Vagina (tissue), 2 donors: ENCODE data around the gene AFG3L2. TPM values are rescaled to one million over a fixed set of nuclear protein-coding genes. Genes with fewer than 3 reads are reported as not detected.

Experiments used
- DNase-seq, 2 donors: peaks; one replicate each; pipeline ENCODE4 v3.0.0-alpha.2; 2017; ENCODE audit errors: extremely low spot score in 2 of 2
- H3K27ac ChIP-seq: fragments of 200-600 bp; sonication (generic); one replicate; pipeline ENCODE4 v1.5.1; 2019
- H3K27me3 ChIP-seq: fragments of 200-600 bp; sonication (generic); one replicate; pipeline ENCODE4 v1.5.1; 2019
- H3K36me3 ChIP-seq, 2 donors: fragments of 200-600 bp; sonication (generic); one replicate each; pipeline ENCODE4 v1.5.1; 2017 to 2019
- H3K4me1 ChIP-seq: fragments of 200-600 bp; sonication (generic); one replicate; pipeline ENCODE4 v1.5.1; 2019
- H3K4me3 ChIP-seq, 2 donors: fragments of 200-600 bp; sonication (generic); 1 replicate in 1 of 2; 2 replicates in 1 of 2; pipeline ENCODE4 v1.5.1; 2016 to 2019
- H3K9me3 ChIP-seq: fragments of 200-600 bp; sonication (generic); one replicate; pipeline ENCODE4 v1.5.1; 2019
- POLR2A ChIP-seq, 2 donors: fragments of 450-650 bp; IDR thresholded peaks; one replicate each; pipeline ENCODE4 v1.6.1; 2017; ENCODE audit warnings: antibody characterized with exemption in 2 of 2, mild to moderate bottlenecking in 2 of 2, moderate library complexity in 2 of 2
- POLR2AphosphoS5 ChIP-seq, 2 donors: sonication (generic); formaldehyde crosslinking; IDR thresholded peaks; one replicate each; pipeline ENCODE4 v1.9.0; 2017; ENCODE audit warnings: antibody characterized with exemption in 2 of 2, mild to moderate bottlenecking in 2 of 2, low read depth in 1 of 2; ENCODE audit not compliant: insufficient read depth in 1 of 2
- intact Hi-C: fragments of 100-400 bp; cut with DNase I; formaldehyde crosslinking; loops from one replicate; pipeline ENCODE4 v1.15.1; 2023
- total RNA-seq: library from RNA; depleted of rRNA; stranded (reverse); fragments of >200 nt; gene quantifications from one replicate; pipeline ENCODE4 v1.2.3, GENCODE V29; 2016
- TF ChIP-seq, protein P1 (sequence below), 3 experiments: fragments of 450-650 bp in 2 of 3; fragments of 200-600 bp in 1 of 3; sonication (generic) in 1 of 3; IDR thresholded peaks; one replicate each; pipeline ENCODE4 v1.5.1; 2017 to 2019; ENCODE audit warnings: antibody characterized with exemption in 3 of 3, mild to moderate bottlenecking in 2 of 3, moderate library complexity in 2 of 3

The AFG3L2 gene
- total RNA-seq, 1 donor from 2014 or later = 38.3 TPM

- TF ChIP-seq, protein P1, sequence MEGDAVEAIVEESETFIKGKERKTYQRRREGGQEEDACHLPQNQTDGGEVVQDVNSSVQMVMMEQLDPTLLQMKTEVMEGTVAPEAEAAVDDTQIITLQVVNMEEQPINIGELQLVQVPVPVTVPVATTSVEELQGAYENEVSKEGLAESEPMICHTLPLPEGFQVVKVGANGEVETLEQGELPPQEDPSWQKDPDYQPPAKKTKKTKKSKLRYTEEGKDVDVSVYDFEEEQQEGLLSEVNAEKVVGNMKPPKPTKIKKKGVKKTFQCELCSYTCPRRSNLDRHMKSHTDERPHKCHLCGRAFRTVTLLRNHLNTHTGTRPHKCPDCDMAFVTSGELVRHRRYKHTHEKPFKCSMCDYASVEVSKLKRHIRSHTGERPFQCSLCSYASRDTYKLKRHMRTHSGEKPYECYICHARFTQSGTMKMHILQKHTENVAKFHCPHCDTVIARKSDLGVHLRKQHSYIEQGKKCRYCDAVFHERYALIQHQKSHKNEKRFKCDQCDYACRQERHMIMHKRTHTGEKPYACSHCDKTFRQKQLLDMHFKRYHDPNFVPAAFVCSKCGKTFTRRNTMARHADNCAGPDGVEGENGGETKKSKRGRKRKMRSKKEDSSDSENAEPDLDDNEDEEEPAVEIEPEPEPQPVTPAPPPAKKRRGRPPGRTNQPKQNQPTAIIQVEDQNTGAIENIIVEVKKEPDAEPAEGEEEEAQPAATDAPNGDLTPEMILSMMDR (IDR thresholded peaks at IDR 0.05) = no peak
- TF ChIP-seq POLR2A (IDR thresholded peaks at IDR 0.05) (peak in 1 of 2 donors; percentile 34), POLR2AphosphoS5 (IDR thresholded peaks at IDR 0.05; ENCODE audit: insufficient read depth in 1 of 2, low read depth in 1 of 2) (peak; percentile 53 to 90)
- Histone ChIP-seq H3K4me1 (peaks cover 21% of the 10 kb centered on the region), H3K27me3 (no peaks in the 10 kb centered on the region), H3K9me3 (no peaks in the 10 kb centered on the region), H3K27ac (peak overlapping the region; percentile 75), H3K36me3 (no peaks in the 10 kb centered on the region), H3K4me3 (peak overlapping the region; percentile 46 to 53)
- no peak for DNase-seq
- intact Hi-C loops = no loop called here
These were observed 89.2 kb downstream of the AFG3L2 start for GRCh38 chr18:12287684-12288402.

GRCh38 chr18:12287131-12287681 lies 89.8 kb downstream of the AFG3L2 start:
- no peak for DNase-seq

GRCh38 chr18:12283666-12284065 lies 93.4 kb downstream of the AFG3L2 start:
- no peak overlapping the region for H3K27ac ChIP-seq

More at GRCh38 chr18:12287131-12287681, 89.8 kb downstream of the AFG3L2 start:
- no peak for TF ChIP-seq POLR2A (IDR thresholded peaks at IDR 0.05)
- TF ChIP-seq, protein P1 (IDR thresholded peaks at IDR 0.05) = no peak
- TF ChIP-seq POLR2AphosphoS5 (IDR thresholded peaks at IDR 0.05; ENCODE audit: insufficient read depth in 1 of 2, low read depth in 1 of 2) = no peak
- Histone ChIP-seq H3K27ac (peak overlapping the region; percentile 75), H3K4me1 (peaks cover 21% of the 10 kb centered on the region), H3K36me3 (no peaks in the 10 kb centered on the region), H3K9me3 (no peaks in the 10 kb centered on the region), H3K4me3 (peak overlapping the region; percentile 46 to 53), H3K27me3 (no peaks in the 10 kb centered on the region)
- intact Hi-C loops = no loop called here

GRCh38 chr18:12283256-12283655 lies 93.8 kb downstream of the AFG3L2 start:
- H3K4me1 ChIP-seq = peaks cover 28% of the 10 kb centered on the region
- DNase-seq = no peak
- H3K4me3 ChIP-seq = no peak overlapping the region
- no peak overlapping the region for H3K27ac ChIP-seq
- intact Hi-C loops = no loop called here
- no peaks in the 10 kb centered on the region for H3K36me3 ChIP-seq
- H3K27me3 ChIP-seq = no peaks in the 10 kb centered on the region
- TF ChIP-seq, protein P1 (IDR thresholded peaks at IDR 0.05) = no peak
- TF ChIP-seq POLR2AphosphoS5 (IDR thresholded peaks at IDR 0.05; ENCODE audit: insufficient read depth in 1 of 2, low read depth in 1 of 2) = no peak
- TF ChIP-seq POLR2A (IDR thresholded peaks at IDR 0.05) = no peak
- no peaks in the 10 kb centered on the region for H3K9me3 ChIP-seq

More at GRCh38 chr18:12283666-12284065, 93.4 kb downstream of the AFG3L2 start:
- Histone ChIP-seq H3K4me1 (peaks cover 28% of the 10 kb centered on the region), H3K4me3 (no peak overlapping the region), H3K27me3 (no peaks in the 10 kb centered on the region), H3K36me3 (no peaks in the 10 kb centered on the region), H3K9me3 (no peaks in the 10 kb centered on the region)
- DNase-seq = no peak
- intact Hi-C loops = no loop called here
- TF ChIP-seq POLR2A (IDR thresholded peaks at IDR 0.05) (no peak), POLR2AphosphoS5 (IDR thresholded peaks at IDR 0.05; ENCODE audit: insufficient read depth in 1 of 2, low read depth in 1 of 2) (no peak)
- TF ChIP-seq, protein P1 (IDR thresholded peaks at IDR 0.05) = no peak
